GM12872 (cell line): ENCODE results near the gene IZUMO2.

ENCODE experiments used
- TF ChIP-seq, protein P1 (sequence below): IDR thresholded peaks from 3 replicates; pipeline ENCODE4 v1.5.1; 2011; ENCODE audit warnings: low read depth, mild to moderate bottlenecking, low read length, moderate library complexity; ENCODE audit not compliant: insufficient read depth

The IZUMO2 gene

DNA sequence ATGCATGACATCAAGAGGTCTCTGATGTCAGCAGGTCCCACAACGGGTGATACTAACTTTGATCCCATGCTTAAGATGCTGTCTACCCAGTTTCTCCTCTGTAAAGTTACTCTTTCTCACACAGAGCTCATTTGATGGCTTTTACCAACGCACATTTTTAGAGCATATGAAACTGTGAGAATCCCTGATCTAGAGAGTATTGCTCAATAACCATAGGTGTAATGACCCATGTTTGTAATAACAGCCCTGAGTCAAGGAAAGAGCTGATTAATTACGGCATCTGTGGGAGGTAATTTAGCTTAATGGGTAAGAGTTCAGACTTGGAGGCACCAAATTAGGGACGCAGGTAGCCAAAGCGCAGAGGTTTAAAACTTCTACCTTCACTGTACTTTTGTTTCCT lies 18.0 kb upstream of the IZUMO2 start:
- TF ChIP-seq, protein P1, sequence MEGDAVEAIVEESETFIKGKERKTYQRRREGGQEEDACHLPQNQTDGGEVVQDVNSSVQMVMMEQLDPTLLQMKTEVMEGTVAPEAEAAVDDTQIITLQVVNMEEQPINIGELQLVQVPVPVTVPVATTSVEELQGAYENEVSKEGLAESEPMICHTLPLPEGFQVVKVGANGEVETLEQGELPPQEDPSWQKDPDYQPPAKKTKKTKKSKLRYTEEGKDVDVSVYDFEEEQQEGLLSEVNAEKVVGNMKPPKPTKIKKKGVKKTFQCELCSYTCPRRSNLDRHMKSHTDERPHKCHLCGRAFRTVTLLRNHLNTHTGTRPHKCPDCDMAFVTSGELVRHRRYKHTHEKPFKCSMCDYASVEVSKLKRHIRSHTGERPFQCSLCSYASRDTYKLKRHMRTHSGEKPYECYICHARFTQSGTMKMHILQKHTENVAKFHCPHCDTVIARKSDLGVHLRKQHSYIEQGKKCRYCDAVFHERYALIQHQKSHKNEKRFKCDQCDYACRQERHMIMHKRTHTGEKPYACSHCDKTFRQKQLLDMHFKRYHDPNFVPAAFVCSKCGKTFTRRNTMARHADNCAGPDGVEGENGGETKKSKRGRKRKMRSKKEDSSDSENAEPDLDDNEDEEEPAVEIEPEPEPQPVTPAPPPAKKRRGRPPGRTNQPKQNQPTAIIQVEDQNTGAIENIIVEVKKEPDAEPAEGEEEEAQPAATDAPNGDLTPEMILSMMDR: no peak

DNA sequence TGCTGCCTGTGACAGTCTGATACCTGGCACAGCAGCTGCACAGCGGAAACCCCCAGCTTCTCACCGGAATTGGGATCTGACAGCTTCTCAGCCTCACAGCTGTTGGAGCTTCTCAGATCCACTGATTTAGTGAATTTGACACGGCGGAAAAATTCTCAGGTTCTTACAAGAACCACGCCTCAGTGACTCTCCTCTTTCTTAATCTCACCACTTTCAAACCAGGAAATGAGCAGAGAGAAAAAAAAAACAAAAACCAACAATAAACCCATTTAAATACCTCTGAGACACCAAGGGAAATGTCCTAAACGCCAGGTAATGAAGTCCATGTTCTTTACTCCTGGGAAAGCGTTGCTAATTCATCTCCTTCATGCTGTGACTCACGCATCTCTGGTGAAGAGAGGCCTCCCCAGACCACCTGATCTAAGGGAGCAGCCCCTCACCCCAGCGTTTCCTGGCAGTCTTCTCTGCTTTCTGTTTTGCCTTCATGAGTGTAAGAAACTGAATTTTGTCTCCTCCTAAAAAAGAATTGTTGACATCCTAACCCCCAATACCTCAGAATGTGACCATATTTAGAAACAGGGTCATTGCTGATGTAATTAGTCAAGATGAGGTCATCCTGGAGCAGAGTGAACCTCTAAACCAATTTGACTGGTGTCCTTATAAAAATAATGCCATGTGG lies 15.9 kb upstream of the IZUMO2 start:
- TF ChIP-seq, protein P1: no peak

DNA sequence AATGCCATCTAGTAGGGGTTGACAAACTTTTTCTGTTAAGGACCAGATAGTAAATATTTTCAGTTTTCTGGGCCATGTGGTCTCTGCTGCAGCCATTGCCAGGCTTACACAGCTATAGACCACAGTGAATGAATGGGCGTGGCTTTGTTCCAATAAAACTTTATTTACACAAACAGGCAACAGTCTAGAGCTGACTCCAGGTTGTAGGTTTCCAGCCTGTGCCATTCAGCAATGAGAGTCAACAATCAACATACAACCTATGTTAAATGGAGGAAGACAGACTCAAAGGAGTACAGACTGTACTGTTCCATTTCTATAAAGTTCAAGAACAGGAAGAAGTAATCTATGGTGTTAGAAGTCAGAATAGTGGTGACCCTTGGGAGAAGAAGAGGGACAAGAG lies 15.2 kb upstream of the IZUMO2 start:
- TF ChIP-seq, protein P1: no peak

DNA sequence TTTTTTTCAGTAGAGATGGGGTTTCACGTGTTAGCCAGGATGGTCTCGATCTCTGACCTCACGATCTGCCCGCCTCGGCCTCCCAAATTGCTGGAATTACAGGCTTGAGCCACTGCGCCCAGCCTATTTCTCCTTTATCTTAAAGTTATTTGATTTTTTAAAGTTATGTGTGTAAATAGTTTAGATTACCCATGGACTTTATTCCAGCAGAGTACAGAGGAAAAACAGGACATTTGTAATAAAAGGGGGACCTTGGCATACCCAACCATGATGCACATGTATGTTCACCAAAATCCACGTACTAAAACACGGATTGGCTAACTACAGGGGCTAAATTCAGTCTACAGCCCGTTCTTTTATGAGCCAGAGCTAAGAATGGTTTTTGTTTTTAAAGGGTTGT lies 13.7 kb upstream of the IZUMO2 start:
- TF ChIP-seq, protein P1: no peak

DNA sequence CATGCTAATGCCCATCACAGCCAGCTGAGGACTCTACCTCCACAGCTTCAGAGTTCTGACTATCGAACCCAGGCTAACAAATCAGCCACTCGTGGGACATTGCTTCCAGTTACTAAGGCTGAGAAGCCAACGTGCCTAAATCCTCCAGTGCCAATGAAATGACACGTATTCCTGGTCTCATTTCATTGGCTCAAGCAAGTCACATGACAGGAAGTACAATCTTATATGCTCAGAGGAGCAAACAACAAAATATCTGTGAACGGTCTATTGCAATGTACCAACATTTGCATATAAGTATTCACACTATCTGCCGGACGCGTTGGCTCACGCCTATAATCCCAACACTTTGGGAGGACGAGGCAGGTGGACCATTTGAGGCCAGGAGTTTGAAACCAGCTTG lies 12.8 kb upstream of the IZUMO2 start:
- TF ChIP-seq, protein P1: no peak

DNA sequence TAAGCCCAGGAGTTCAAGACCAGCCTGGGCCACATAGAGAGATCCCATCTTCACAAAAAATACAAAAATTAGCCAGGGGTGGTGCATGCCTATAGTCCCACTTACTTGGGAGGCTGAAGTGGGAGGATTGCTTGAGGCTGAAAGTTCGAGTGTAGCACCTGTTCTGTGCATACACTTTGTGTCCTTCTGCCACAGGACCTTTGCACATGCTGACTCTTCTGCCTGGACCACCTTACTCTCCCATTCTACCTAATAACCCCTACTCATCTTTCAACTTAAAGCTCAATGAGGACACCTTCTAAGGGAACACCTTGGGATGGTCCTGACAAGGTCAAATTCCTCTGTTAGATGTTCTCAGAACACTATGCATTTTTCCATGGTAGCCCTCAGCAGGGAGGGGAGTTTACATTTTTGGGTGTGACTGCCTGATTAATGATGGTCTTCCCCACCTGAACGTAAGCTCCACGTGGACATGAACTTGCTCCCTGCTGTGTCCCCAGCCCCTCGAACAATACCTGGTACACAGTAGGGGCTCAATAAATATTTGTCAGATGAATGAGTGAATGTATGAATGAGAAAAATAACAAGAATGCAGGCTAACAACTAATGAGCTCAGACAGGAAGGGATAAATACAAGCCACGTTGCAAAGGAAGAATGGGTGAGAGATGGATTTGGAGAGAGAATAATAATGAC lies 11.2 kb upstream of the IZUMO2 start:
- TF ChIP-seq, protein P1: no peak

DNA sequence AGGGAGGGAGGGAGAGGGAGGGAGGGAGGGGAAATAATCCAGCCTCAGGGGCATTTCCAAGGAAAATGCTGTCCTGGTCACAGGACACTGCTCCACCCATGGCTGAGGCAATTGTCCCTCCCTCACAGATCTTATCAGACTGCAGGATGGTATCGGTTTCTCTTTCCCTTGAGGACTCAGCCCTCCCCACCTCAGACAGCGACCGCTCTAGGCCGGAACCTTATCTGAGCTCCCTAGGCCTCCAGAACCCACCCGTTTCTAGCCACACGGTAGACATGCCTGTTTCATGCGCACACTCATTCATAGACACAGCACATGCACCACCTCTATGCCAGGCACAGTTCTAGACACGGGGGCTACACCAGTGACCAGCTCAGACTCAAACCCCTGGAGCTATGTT lies 10.0 kb upstream of the IZUMO2 start:
- TF ChIP-seq, protein P1: no peak
